Measurements from ENCODE around the gene SEZ6L2.
A peak's percentile ranks its signal among the peaks of the same experiment; 100 is the strongest.

Gene SEZ6L2

GRCh38 chr16:29901607-29901945 lies 2.2 kb upstream of the SEZ6L2 start:
- TF ChIP-seq CREB1 (IDR thresholded peaks at IDR 0.05; ENCODE audit: low read depth), result no peak
- no peak for TF ChIP-seq FOXM1 (IDR thresholded peaks at IDR 0.05; ENCODE audit: borderline replicate concordance, low read depth)
- TF ChIP-seq YY1 (IDR thresholded peaks at IDR 0.05; ENCODE audit: low read depth), result no peak
- no peak for TF ChIP-seq MAX (IDR thresholded peaks at IDR 0.05)
- TF ChIP-seq ZBTB7A (IDR thresholded peaks at IDR 0.05; ENCODE audit: low read depth), result no peak
- TF ChIP-seq TCF12 (IDR thresholded peaks at IDR 0.05; ENCODE audit: low read depth), result no peak
- no peak for TF ChIP-seq CEBPB (IDR thresholded peaks at IDR 0.05)
- no peak for TF ChIP-seq EGR1 (IDR thresholded peaks at IDR 0.05)
- no peak for TF ChIP-seq USF1 (IDR thresholded peaks at IDR 0.05)
- TF ChIP-seq TAF1 (IDR thresholded peaks at IDR 0.05; ENCODE audit: low read depth), result no peak
- no peak for TF ChIP-seq REST (IDR thresholded peaks at IDR 0.05; ENCODE audit: low read depth)

DNA sequence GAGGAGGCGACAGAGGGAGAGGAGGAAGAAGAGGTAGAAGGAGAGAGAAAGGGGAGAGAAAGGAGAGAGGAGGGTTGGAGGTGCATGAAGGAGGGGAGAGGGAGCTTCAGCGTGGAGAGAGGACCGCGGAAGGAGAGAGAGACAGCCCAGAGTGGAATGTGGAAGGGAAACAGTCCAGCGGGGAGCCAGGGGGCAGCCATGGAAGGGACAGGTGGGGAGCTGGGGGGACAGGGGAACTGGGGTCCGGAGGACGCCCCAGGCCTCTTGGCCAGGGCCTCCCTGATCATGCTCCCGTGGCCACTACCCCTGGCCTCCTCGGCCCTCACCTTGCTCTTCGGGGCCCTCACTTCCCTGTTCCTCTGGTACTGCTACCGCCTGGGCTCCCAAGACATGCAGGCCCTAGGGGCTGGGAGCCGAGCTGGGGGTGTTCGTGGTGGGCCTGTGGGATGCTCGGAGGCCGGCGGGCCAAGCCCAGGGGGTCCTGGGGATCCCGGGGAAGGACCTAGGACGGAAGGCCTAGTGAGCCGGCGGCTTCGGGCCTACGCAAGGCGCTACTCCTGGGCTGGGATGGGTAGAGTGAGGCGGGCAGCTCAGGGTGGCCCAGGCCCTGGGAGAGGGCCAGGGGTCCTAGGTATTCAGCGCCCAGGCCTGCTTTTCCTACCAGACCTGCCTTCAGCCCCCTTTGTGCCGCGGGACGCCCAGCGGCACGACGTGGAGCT lies 1.7 kb upstream of the SEZ6L2 start:
- TF ChIP-seq TEAD4 (IDR thresholded peaks at IDR 0.05) (no peak), RAD21 (IDR thresholded peaks at IDR 0.05; ENCODE audit: low read depth) (no peak), ZBTB7A (IDR thresholded peaks at IDR 0.05; ENCODE audit: low read depth) (no peak), CREB1 (IDR thresholded peaks at IDR 0.05; ENCODE audit: low read depth) (no peak), EGR1 (IDR thresholded peaks at IDR 0.05) (no peak), CEBPB (IDR thresholded peaks at IDR 0.05) (no peak), EP300 (IDR thresholded peaks at IDR 0.05; ENCODE audit: borderline replicate concordance) (no peak), TCF12 (IDR thresholded peaks at IDR 0.05; ENCODE audit: low read depth) (no peak), REST (IDR thresholded peaks at IDR 0.05; ENCODE audit: low read depth) (no peak), NFIC (IDR thresholded peaks at IDR 0.05) (no peak), MAX (IDR thresholded peaks at IDR 0.05) (no peak), YY1 (IDR thresholded peaks at IDR 0.05; ENCODE audit: low read depth) (no peak), TAF1 (IDR thresholded peaks at IDR 0.05; ENCODE audit: low read depth) (no peak)

DNA sequence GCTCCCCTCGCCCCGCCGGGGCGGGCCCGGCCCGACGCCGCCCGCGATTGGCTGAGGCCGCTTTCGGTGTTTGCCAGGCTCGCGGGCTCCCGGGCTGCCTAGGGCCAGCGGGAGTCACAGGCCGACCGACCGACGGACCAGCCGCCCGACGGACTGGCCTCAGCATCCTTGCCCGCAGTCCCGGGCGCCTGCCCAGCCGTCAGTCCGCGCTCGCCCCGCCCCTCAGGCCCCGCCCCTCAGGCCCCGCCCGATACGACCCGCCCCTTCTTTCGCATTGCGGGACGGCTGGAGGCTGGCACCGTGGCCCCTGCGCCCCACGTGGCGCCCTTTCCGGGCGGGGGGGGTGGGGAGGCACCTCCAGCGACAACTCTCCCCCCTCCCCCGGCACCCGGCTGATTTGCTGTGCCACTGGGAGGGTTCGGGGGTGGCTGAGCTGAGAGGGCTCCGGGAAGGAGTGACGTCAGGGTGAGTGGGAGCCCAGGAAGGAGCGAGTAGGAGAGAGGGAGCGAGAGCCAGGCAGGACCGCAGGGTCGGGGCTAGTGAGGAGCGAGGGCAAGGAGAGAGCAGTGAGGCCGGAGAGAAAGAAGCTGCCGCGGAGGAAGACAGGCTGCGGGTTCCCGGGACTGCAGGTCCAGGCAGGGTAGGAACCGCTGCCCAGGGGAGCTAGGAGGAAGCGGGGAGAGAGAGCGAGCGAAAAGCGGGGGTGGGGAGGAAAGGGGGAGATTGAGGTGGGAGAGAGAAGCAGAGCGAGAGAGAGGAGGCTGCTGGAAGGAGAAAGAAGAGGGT lies 945 bp upstream of the SEZ6L2 start, which contains the start of gene ASPHD1:
Gene ASPHD1 (plus strand): TSS at position 387 of the 786 bp plus-strand sequence. CDS start 484 bp downstream, outside the sequence.
- TF ChIP-seq REST (IDR thresholded peaks at IDR 0.05; ENCODE audit: low read depth) (no peak), TAF1 (IDR thresholded peaks at IDR 0.05; ENCODE audit: low read depth) (0 out of 2 replicates have a peak, but pooled peaks have one; percentile 12), MAX (IDR thresholded peaks at IDR 0.05) (peak; percentile 76), EGR1 (IDR thresholded peaks at IDR 0.05) (0 out of 2 replicates have a peak, but pooled peaks have one; percentile 28), USF1 (IDR thresholded peaks at IDR 0.05) (peak; percentile 62)
